GM13977 (cell line): Measurements from ENCODE around the gene TBC1D16.

Source experiments
- DNase-seq: peaks from one replicate; pipeline ENCODE4 v3.0.0; 2012; ENCODE audit warnings: low spot score
- CTCF ChIP-seq: IDR thresholded peaks from 2 replicates; pipeline ENCODE4 v1.5.1; 2012; ENCODE audit warnings: mild to moderate bottlenecking, control low read depth; ENCODE audit not compliant: insufficient read depth; ENCODE audit errors: extremely low read depth, missing control alignments
- in situ Hi-C: fragments of 300-500 bp; cut with MboI; formaldehyde crosslinking; loops from one replicate; pipeline ENCODE4 v1.12.0; 2022; ENCODE audit warnings: low sequenced_read_pairs, low pct_unique_long_range_greater_than_20kb, mixed read lengths, inconsistent platforms; ENCODE audit not compliant: unreplicated experiment

Gene TBC1D16

GRCh38 chr17:80010283-80010858 lies 25.3 kb downstream of the TBC1D16 start:
- DNase-seq, result no peak
- no peak for TF ChIP-seq CTCF
- in situ Hi-C loops, result no loop called here

- no peak for TF ChIP-seq CTCF
- no peak for DNase-seq
- in situ Hi-C loops, result no loop called here
Measured at GRCh38 chr17:80009391-80010282, 26.0 kb downstream of the TBC1D16 start.

- TF ChIP-seq CTCF, result no peak
- in situ Hi-C loops, result no loop called here
- no peak for DNase-seq
Measured at GRCh38 chr17:80008848-80009247, 26.8 kb downstream of the TBC1D16 start.

GRCh38 chr17:80008383-80008840 lies 27.3 kb downstream of the TBC1D16 start:
- peak; percentile 93 for DNase-seq
- in situ Hi-C loops, result no loop called here
- TF ChIP-seq CTCF, result peak; percentile 93

GRCh38 chr17:80007939-80008338 lies 27.7 kb downstream of the TBC1D16 start:
- DNase-seq, result no peak
- no peak for TF ChIP-seq CTCF
- in situ Hi-C loops, result no loop called here

GRCh38 chr17:80006811-80007752 lies 28.6 kb downstream of the TBC1D16 start:
- DNase-seq, result no peak
- TF ChIP-seq CTCF, result no peak
- in situ Hi-C loops, result no loop called here
